Erythroblast (primary cell): ENCODE measurements around the gene VANGL2.

Experiments used
- GATA1 ChIP-seq: IDR thresholded peaks from 2 replicates; pipeline ENCODE4 v1.6.1; 2011; ENCODE audit warnings: low read depth, mild to moderate bottlenecking, control low read depth, low read length, moderate library complexity
- POLR2A ChIP-seq: IDR thresholded peaks from 2 replicates; pipeline ENCODE4 v1.6.1; 2011; ENCODE audit warnings: mild to moderate bottlenecking, low read length

DNA sequence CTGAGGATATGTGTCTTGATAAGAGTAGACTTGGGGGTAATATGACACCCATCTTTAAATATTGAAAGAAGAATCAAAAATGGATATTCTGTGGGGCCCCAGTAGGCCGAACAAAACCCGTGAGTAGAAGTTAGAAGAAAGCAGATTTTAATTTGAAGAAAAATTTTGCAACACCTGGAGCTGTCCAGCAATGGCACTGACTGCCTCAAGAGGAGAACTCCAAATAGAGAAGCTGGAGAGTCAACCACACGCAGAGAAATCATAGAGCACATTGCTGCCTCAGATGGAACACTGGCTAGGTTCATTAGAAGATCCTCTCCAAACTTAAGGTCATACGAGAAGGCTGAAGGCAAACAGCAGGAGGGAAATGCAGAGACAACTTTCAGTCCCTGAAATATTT is 26.7 kb upstream of the VANGL2 start:
- no peak for TF ChIP-seq POLR2A
- no peak for TF ChIP-seq GATA1
